OCI-LY3 (cell line): ENCODE measurements around the gene C2orf42.

Source experiments
- CTCF ChIP-seq: fragments of 200-600, 300-600 bp; sonication (generic); IDR thresholded peaks from 2 replicates; pipeline ENCODE4 v1.5.1; 2014; ENCODE audit warnings: antibody characterized with exemption, low read length, low read depth
- EZH2phosphoT487 ChIP-seq: fragments of 200-600 bp; shearing (Covaris generic); IDR thresholded peaks from 2 replicates; pipeline ENCODE4 v1.6.1; 2018; ENCODE audit warnings: antibody characterized with exemption, mixed run types, low read depth

GRCh38 chr2:70115646-70116442 lies 75.0 kb downstream of the C2orf42 start:
- TF ChIP-seq CTCF (no peak), EZH2phosphoT487 (no peak)
